WTC11 (cell line): ENCODE data around the gene BCAT1.

Source experiments
- ATF1 ChIP-seq: sonication (generic); formaldehyde crosslinking; IDR thresholded peaks from 2 replicates; pipeline ENCODE4 v1.8.1; 2023; ENCODE audit warnings: mild to moderate bottlenecking, moderate library complexity, missing genetic modification reagents
- CTCF ChIP-seq: fragments of 200-600 bp; IDR thresholded peaks from 2 replicates; pipeline ENCODE4 v1.8.0; 2022; ENCODE audit warnings: antibody characterized with exemption
- ELF4 ChIP-seq: sonication (generic); formaldehyde crosslinking; IDR thresholded peaks from 2 replicates; pipeline ENCODE4 v1.8.1; 2022; ENCODE audit warnings: low read depth, mild to moderate bottlenecking, moderate library complexity, missing genetic modification reagents
- KAT7 ChIP-seq: sonication (generic); formaldehyde crosslinking; IDR thresholded peaks from 2 replicates; pipeline ENCODE4 v1.8.1; 2023; ENCODE audit warnings: missing genetic modification reagents, mild to moderate bottlenecking, borderline replicate concordance
- MXD4 ChIP-seq: fragments of 250-450 bp; sonication (Bioruptor Pico); IDR thresholded peaks from 2 replicates; pipeline ENCODE4 v1.8.0; 2021; ENCODE audit warnings: mild to moderate bottlenecking, moderate library complexity, borderline replicate concordance

- TF ChIP-seq CTCF (no peak), KAT7 (CRISPR knock-in tag) (no peak), ELF4 (CRISPR knock-in tag) (no peak), MXD4 (no peak), ATF1 (no peak)
Measured at GRCh38 chr12:24933694-24934407, 15.1 kb downstream of the BCAT1 start.
